ENCODE results near the gene SIPA1L3.
"Not testable (repeated sequence)": the region's sequence is repeated elsewhere in the genome, so short reads cannot be mapped to it uniquely, and the experiment has no call there.

The SIPA1L3 gene

DNA sequence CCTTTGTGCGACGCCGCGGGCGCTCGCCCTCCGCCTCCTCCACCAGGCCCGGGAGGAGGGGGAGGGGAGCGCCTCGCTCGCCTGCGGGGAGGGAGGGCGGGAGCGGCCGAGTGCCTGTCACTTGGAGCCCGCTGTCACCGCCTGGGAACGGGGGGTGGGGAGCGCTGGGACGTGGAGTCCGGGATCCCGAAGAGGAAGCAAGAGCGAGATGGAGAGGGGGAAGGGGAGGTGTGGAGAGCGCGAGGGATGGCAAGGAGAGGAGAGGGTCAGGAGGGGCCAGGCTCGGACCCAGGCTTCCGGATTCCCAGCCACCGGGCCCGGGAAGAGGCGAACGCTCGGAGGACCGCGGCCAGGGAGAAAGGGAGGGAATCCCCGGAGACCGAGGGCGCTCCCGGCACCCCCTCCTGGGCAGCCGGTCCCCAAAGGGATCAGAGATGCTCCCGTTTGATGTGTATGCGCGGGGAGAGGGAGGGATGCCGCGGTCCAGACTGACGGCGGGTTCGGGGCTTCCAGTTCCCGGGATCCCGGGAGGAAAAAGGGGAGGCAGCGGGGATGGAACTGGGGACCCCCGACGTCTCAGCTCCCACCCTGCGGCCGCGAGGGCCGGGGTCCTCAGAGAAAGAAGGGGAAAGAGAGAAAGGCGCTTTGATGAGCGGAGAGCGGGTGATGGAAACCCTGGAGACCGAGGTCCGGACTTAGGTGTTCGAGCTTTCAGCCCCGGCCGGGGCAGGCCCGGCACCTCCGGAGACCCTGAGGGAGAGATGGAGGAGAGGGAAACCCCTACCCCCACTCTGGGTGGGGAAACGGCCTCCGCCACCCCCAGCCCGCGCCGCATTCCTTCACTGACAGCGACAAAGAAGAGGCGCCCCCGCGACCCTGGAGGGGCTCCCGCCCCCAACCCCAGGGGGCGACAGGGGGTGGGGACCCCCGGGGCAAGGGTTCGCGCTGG lies 321.8 kb downstream of the SIPA1L3 start:
- DNase-seq (ENCODE audit: low spot score): no peak
- no peak overlapping the region for H2BK12ac ChIP-seq (ENCODE audit: low read length)
- peak overlapping the region; percentile 91 for H3K18ac ChIP-seq (ENCODE audit: low read length)
- peaks cover 8% of the 10 kb centered on the region for H3K79me1 ChIP-seq (ENCODE audit: low read depth, low read length)
- no peak overlapping the region for H3K27ac ChIP-seq (replicated peaks; ENCODE audit: low read length)
- peaks cover 0 to 1% of the 10 kb centered on the region in 2 donors for H3K9me3 ChIP-seq (replicated peaks in 1 of 2; ENCODE audit: control insufficient read depth in 2 of 2, insufficient read depth in 1 of 2, low read depth in 1 of 2, low read length in 2 of 2)
- no peak overlapping the region for H2AK5ac ChIP-seq (ENCODE audit: low read depth, low read length)
- H3K4me1 ChIP-seq (ENCODE audit: control insufficient read depth in 2 of 2, insufficient read depth in 1 of 2, low read depth in 1 of 2, low read length in 2 of 2): peaks cover 9 to 19% of the 10 kb centered on the region in 2 donors
- H3K4me3 ChIP-seq (ENCODE audit: low read length in 2 of 2): peak overlapping the region; percentile 80 to 82
- H2BK120ac ChIP-seq (ENCODE audit: low read depth, low read length): peak overlapping the region; percentile 61
- no peak overlapping the region for H4K8ac ChIP-seq (ENCODE audit: low read depth, low read length)
- peak overlapping the region; percentile 70 for H3K9ac ChIP-seq (ENCODE audit: low read depth, low read length, poor library complexity)
- no peak overlapping the region for H3K23ac ChIP-seq (ENCODE audit: low read depth, low read length, poor library complexity)
- H4K91ac ChIP-seq (ENCODE audit: low read depth, low read length, poor library complexity): no peak overlapping the region
- H3K4me2 ChIP-seq (ENCODE audit: insufficient read depth, low read length, poor library complexity, severe bottlenecking): peak overlapping the region; percentile 93
- H2BK15ac ChIP-seq (ENCODE audit: low read length): no peak overlapping the region
- H3K27me3 ChIP-seq (ENCODE audit: control insufficient read depth in 3 of 3, insufficient read depth in 3 of 3, low read depth in 1 of 3, low read length in 3 of 3): peaks cover 0 to 18% (median 0%) of the 10 kb centered on the region in 3 experiments
- peak overlapping the region; percentile 21 for H3K14ac ChIP-seq (ENCODE audit: low read length)
- peak overlapping the region; percentile 66 for H2AFZ ChIP-seq (ENCODE audit: low read length)
- no CpG with 5 or more reads among the region's 80 CpGs for WGBS, 2 donors (ENCODE audit: extremely low coverage in 2 of 2, insufficient read length in 2 of 2, insufficient replicate concordance in 1 of 2)
- H3K36me3 ChIP-seq (replicated peaks in 1 of 2; ENCODE audit: control insufficient read depth in 2 of 2, insufficient read depth in 2 of 2, low read length in 2 of 2): no peaks in the 10 kb centered on the region
- no peak overlapping the region for H2BK5ac ChIP-seq (ENCODE audit: low read length)
- no peak overlapping the region for H3K4ac ChIP-seq (ENCODE audit: low read length)

DNA sequence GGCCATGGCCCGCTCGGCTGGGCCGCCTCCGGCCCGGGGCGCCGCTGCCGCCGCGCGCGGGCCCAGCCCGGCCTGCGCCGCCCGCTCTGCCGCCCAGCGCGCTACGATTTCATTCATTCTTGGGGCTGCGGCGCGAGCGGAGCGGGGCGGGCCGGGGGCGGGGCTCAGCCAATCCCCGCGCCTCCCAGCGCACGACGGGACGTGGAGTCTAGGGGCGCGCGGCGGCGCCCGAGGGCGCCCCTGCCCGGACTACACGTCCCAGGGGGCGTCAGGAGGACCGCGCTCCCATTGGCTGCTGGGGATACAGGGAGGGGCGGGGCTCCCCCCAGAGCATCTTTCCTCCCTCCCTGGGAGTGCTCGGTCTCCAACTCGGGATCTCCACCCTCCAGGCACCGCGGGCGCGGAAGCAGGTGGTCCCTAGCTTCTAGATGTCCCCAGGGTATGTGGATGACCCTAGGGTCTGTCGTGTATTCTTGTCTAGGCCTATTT lies 322.6 kb downstream of the SIPA1L3 start:
- Histone ChIP-seq H3K36me3 (replicated peaks in 1 of 2; ENCODE audit: control insufficient read depth in 2 of 2, insufficient read depth in 2 of 2, low read length in 2 of 2) (no peaks in the 10 kb centered on the region), H3K18ac (ENCODE audit: low read length) (no peak overlapping the region), H3K9me3 (replicated peaks in 1 of 2; ENCODE audit: control insufficient read depth in 2 of 2, insufficient read depth in 1 of 2, low read depth in 1 of 2, low read length in 2 of 2) (no peaks in the 10 kb centered on the region), H2BK15ac (ENCODE audit: low read length) (no peak overlapping the region), H4K8ac (ENCODE audit: low read depth, low read length) (no peak overlapping the region), H2AFZ (ENCODE audit: low read length) (peak overlapping the region; percentile 88), H3K4me3 (ENCODE audit: low read length in 2 of 2) (peak overlapping the region; percentile 80 to 82), H3K27ac (replicated peaks; ENCODE audit: low read length) (no peak overlapping the region), H3K4me2 (ENCODE audit: insufficient read depth, low read length, poor library complexity, severe bottlenecking) (peak overlapping the region; percentile 93), H3K4me1 (ENCODE audit: control insufficient read depth in 2 of 2, insufficient read depth in 1 of 2, low read depth in 1 of 2, low read length in 2 of 2) (peaks cover 7 to 18% of the 10 kb centered on the region in 2 donors), H2BK12ac (ENCODE audit: low read length) (no peak overlapping the region), H3K27me3 (ENCODE audit: control insufficient read depth in 3 of 3, insufficient read depth in 3 of 3, low read depth in 1 of 3, low read length in 3 of 3) (peaks cover 0 to 16% (median 0%) of the 10 kb centered on the region in 3 experiments), H3K79me1 (ENCODE audit: low read depth, low read length) (peaks cover 6% of the 10 kb centered on the region), H3K9ac (ENCODE audit: low read depth, low read length, poor library complexity) (no peak overlapping the region), H4K91ac (ENCODE audit: low read depth, low read length, poor library complexity) (no peak overlapping the region), H3K4ac (ENCODE audit: low read length) (no peak overlapping the region), H2BK5ac (ENCODE audit: low read length) (no peak overlapping the region), H2BK120ac (ENCODE audit: low read depth, low read length) (no peak overlapping the region), H3K14ac (ENCODE audit: low read length) (no peak overlapping the region), H3K23ac (ENCODE audit: low read depth, low read length, poor library complexity) (no peak overlapping the region), H2AK5ac (ENCODE audit: low read depth, low read length) (no peak overlapping the region)
- DNase-seq (ENCODE audit: low spot score): peak; percentile 75
- no CpG with 5 or more reads among the region's 54 CpGs for WGBS, 2 donors (ENCODE audit: extremely low coverage in 2 of 2, insufficient read length in 2 of 2, insufficient replicate concordance in 1 of 2)

DNA sequence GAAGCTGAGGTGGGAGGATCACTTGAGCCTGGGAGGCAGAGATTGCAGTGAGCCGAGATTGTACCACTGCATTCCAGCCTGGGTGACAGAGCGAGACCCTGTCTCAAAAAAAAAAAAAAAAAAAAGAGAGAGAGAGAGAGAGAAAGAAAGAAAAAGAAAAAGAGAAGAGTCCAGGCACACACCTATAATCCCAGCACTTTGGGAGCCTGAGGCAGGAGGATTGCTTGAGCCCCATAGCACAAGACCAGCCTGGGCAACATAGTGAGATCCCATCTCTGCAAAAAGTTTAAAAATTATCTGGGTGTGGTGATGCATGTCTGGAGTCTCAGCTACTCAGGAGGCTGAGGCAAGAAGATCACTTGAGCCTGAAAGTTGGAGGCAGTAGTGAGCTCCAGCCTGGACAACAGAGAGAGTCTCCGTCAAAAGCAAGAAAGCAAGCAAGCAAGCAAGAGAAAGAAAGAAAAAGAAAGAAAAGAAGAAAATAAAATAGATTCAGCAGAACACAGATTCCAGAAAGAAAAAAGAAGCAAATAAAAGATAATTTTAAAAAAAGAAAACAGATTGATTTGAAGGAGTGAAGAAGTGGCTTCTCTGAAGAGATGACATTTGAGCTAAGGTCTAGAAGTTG lies 323.6 kb downstream of the SIPA1L3 start:
- not testable (repeated sequence) for H3K4me2 ChIP-seq (ENCODE audit: insufficient read depth, low read length, poor library complexity, severe bottlenecking); H2BK5ac ChIP-seq (ENCODE audit: low read length); H3K14ac ChIP-seq (ENCODE audit: low read length); H3K9me3 ChIP-seq (replicated peaks in 1 of 2; ENCODE audit: control insufficient read depth in 2 of 2, insufficient read depth in 1 of 2, low read depth in 1 of 2, low read length in 2 of 2); H4K8ac ChIP-seq (ENCODE audit: low read depth, low read length); H2BK12ac ChIP-seq (ENCODE audit: low read length); H3K9ac ChIP-seq (ENCODE audit: low read depth, low read length, poor library complexity); H3K79me1 ChIP-seq (ENCODE audit: low read depth, low read length); H3K27ac ChIP-seq (replicated peaks; ENCODE audit: low read length); H3K36me3 ChIP-seq (replicated peaks in 1 of 2; ENCODE audit: control insufficient read depth in 2 of 2, insufficient read depth in 2 of 2, low read length in 2 of 2); H3K23ac ChIP-seq (ENCODE audit: low read depth, low read length, poor library complexity); H2BK120ac ChIP-seq (ENCODE audit: low read depth, low read length); H2AFZ ChIP-seq (ENCODE audit: low read length); DNase-seq (ENCODE audit: low spot score); H3K4me3 ChIP-seq (ENCODE audit: low read length in 2 of 2); H3K4ac ChIP-seq (ENCODE audit: low read length); H4K91ac ChIP-seq (ENCODE audit: low read depth, low read length, poor library complexity); H2BK15ac ChIP-seq (ENCODE audit: low read length); H3K18ac ChIP-seq (ENCODE audit: low read length); H2AK5ac ChIP-seq (ENCODE audit: low read depth, low read length)
- no CpG with 5 or more reads among the region's 3 CpGs for WGBS, 2 donors (ENCODE audit: extremely low coverage in 2 of 2, insufficient read length in 2 of 2, insufficient replicate concordance in 1 of 2)
- Histone ChIP-seq H3K27me3 (ENCODE audit: control insufficient read depth in 3 of 3, insufficient read depth in 3 of 3, low read depth in 1 of 3, low read length in 3 of 3) (peaks cover 0 to 16% (median 0%) of the 10 kb centered on the region in 3 experiments), H3K4me1 (ENCODE audit: control insufficient read depth in 2 of 2, insufficient read depth in 1 of 2, low read depth in 1 of 2, low read length in 2 of 2) (peaks cover 7 to 18% of the 10 kb centered on the region in 2 donors)

DNA sequence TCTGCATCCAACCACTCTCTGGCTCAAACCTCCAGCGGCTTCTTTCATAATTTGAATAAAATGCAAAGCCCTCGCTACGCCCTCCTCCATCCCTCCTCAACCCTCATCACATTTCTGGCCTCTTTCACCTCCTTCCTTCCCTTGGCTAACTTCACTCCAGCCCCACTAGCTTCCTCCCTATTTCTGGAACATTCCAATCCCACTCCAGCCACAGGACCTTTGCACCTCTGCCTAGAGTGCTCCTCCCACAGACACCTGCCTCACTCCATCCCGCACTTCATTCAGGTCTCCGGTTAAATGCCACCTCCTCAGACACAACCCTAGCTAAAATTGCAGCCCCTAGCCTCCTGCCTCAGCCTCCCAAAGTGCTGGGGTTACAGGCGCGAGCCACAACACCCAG lies 324.9 kb downstream of the SIPA1L3 start:
- no peaks in the 10 kb centered on the region for H3K36me3 ChIP-seq (replicated peaks in 1 of 2; ENCODE audit: control insufficient read depth in 2 of 2, insufficient read depth in 2 of 2, low read length in 2 of 2)
- no peaks in the 10 kb centered on the region for H3K9me3 ChIP-seq (replicated peaks in 1 of 2; ENCODE audit: control insufficient read depth in 2 of 2, insufficient read depth in 1 of 2, low read depth in 1 of 2, low read length in 2 of 2)
- H3K23ac ChIP-seq (ENCODE audit: low read depth, low read length, poor library complexity): no peak overlapping the region
- no peak overlapping the region for H2BK120ac ChIP-seq (ENCODE audit: low read depth, low read length)
- H3K27me3 ChIP-seq (ENCODE audit: control insufficient read depth in 3 of 3, insufficient read depth in 3 of 3, low read depth in 1 of 3, low read length in 3 of 3): peaks cover 0 to 11% (median 0%) of the 10 kb centered on the region in 3 experiments
- H3K14ac ChIP-seq (ENCODE audit: low read length): no peak overlapping the region
- no peak overlapping the region for H3K27ac ChIP-seq (replicated peaks; ENCODE audit: low read length)
- no peak overlapping the region for H2AFZ ChIP-seq (ENCODE audit: low read length)
- DNase-seq (ENCODE audit: low spot score): no peak
- no peak overlapping the region for H3K4ac ChIP-seq (ENCODE audit: low read length)
- H3K79me1 ChIP-seq (ENCODE audit: low read depth, low read length): peaks cover 2% of the 10 kb centered on the region
- H2BK12ac ChIP-seq (ENCODE audit: low read length): no peak overlapping the region
- no peak overlapping the region for H2BK5ac ChIP-seq (ENCODE audit: low read length)
- H4K8ac ChIP-seq (ENCODE audit: low read depth, low read length): no peak overlapping the region
- H2AK5ac ChIP-seq (ENCODE audit: low read depth, low read length): no peak overlapping the region
- no peak overlapping the region for H2BK15ac ChIP-seq (ENCODE audit: low read length)
- no peak overlapping the region for H3K4me3 ChIP-seq (ENCODE audit: low read length in 2 of 2)
- H3K18ac ChIP-seq (ENCODE audit: low read length): no peak overlapping the region
- H3K4me2 ChIP-seq (ENCODE audit: insufficient read depth, low read length, poor library complexity, severe bottlenecking): no peak overlapping the region
- WGBS, 2 donors (ENCODE audit: extremely low coverage in 2 of 2, insufficient read length in 2 of 2, insufficient replicate concordance in 1 of 2): 100% methylated on average over 2 of the region's 7 CpGs; no CpG with 5 or more reads in 1 of the 2 donors
- no peak overlapping the region for H3K9ac ChIP-seq (ENCODE audit: low read depth, low read length, poor library complexity)
- H3K4me1 ChIP-seq (ENCODE audit: control insufficient read depth in 2 of 2, insufficient read depth in 1 of 2, low read depth in 1 of 2, low read length in 2 of 2): peaks cover 4 to 14% of the 10 kb centered on the region in 2 donors
- no peak overlapping the region for H4K91ac ChIP-seq (ENCODE audit: low read depth, low read length, poor library complexity)

All from neuronal stem cell (in vitro differentiated cells).